NCI-H1930 (cell line): ENCODE data around the gene FUT8.
"Not testable (repeated sequence)": the region's sequence is repeated elsewhere in the genome, so short reads cannot be mapped to it uniquely, and the experiment has no call there.

Experiments used
- DNase-seq, 2 experiments: peaks; one replicate each; lab custom pipeline; 2025; lab: John Stamatoyannopoulos, UW

The FUT8 gene

GRCh38 chr14:65419593-65420252 is 7.2 kb downstream of the FUT8 start:
- DNase-seq: no peak

- DNase-seq: no peak
These were observed 8.9 kb downstream of the FUT8 start for GRCh38 chr14:65421201-65421981.

GRCh38 chr14:65422088-65422834 is 9.7 kb downstream of the FUT8 start:
- DNase-seq: no peak

DNA sequence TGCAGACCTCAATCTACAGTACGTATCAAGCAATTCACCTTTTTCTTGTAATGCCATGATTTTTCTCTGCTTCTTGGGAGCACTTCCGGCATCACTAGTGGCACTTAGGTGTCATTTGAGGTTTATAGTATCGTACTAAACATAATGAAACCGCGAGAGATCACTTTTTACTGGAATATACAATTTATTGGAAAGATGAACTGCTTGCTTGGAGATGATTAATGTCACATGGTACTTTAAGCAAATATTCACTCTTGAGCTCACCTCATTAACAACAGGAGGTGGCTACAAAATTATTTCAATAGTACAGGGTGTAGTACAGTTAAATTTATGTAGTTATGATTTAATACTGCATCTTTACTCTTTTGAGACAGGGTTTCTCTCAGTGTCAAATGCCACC is 11.5 kb downstream of the FUT8 start:
- no peak for DNase-seq

DNA sequence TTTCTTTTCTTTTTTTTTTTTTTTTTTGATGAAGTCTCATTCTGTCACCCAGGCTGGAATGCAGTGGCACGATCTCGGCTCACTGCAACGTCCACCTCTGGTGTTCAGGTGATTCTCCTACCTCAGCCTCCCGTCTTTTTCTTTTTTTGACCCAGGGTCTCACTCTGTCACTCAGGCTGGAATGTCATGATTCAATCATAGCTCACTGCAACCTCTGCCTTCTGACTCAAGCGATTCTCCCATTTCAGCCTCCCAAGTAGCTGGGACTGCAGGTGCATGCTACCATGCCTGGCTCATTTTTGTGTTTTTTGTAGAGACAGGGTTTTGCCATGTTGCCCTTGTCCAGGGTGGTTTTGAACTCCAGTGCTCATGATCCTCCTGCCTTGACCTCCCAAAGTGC is 12.0 kb downstream of the FUT8 start:
- no peak for DNase-seq

GRCh38 chr14:65425885-65426284 is 13.4 kb downstream of the FUT8 start:
- DNase-seq: no peak

GRCh38 chr14:65426902-65427301 is 14.4 kb downstream of the FUT8 start:
- not testable (repeated sequence) for DNase-seq

DNA sequence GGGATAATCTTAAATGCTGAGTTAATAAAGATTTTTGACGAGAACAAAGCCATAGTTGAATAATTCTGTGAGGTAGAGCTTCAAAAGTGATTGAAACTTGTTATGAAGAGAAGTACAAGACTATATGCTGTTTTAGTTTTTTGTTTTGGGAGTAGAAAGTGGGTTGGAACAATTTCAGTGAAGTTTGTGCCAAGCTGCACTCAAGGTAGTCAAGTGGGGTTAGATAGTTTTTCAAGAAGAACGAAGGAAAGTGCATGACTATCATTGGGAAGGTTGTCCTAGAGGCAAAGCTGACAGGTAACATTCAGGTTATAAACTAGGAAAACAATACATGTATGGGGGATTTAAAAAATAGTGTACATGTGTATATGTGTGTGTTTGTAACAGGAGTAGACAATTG is 16.2 kb downstream of the FUT8 start:
- DNase-seq: no peak

DNA sequence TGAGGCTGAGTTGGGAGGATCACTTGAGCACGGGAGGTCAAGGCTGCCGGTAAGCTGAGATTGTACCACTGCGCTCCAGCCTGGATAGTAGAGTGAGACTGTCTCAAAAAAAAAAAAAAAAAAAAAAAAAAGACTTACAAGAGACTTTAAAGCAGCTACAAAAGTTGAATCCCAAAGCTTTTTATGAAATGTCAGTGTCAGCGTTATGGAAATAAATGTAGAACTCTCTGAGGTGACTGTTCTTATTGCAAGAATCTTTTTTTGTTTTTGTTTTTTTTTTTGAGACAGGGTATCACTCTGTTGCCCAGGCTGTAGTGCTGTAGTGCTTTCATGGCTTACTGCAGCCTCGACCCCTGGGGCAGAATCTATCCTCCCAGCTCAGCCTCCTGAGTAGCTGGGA is 17.2 kb downstream of the FUT8 start:
- DNase-seq: no peak

- no peak for DNase-seq
These were observed 18.7 kb downstream of the FUT8 start for GRCh38 chr14:65431245-65431644.

DNA sequence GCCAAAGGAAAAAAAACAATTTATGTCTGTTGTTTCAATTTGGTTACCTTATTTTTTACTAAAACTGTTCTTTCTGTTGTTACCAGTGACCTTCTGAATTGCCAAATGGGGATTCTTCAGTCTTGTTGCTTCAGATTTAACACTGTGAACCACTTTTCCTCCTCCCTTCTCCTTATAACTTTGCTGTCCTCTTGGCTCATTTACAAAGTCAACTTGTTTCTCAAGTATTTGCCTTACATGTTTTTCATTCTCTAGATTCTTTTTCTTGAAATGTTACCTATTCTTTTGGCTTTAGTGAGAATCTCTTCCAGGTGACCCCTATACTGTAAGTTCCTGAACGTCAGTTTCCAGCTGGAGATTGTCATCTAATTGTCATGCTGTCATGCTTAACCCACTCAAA is 19.4 kb downstream of the FUT8 start:
- DNase-seq: no peak

DNA sequence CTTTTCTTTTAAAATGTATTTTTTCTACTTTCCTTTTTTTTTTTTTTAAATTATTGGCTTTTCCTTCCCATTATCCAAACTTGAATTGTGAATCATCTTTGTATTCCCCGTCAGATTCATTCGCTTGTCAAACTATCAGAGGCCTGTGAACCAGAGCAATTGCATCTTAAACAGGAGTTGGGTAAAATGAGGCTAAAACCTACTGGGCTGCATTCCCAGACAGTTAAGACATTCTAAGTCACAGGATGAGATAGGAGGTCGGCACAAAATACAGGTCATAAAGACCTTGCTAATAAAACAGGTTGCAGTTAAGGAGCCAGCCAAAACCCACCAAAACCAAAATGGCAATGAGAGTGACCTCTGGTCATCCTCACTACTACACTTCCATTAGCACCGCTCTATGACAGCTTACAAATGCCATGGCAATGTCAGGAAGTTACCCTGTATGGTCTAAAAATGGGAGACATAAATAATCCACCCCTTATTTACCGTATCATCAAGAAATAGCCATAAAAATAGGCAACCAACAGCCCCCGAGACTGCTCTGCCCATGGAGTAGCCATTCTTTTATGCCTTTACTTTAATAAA is 19.9 kb downstream of the FUT8 start:
- DNase-seq: no peak

GRCh38 chr14:65433157-65433556 is 20.6 kb downstream of the FUT8 start:
- no peak for DNase-seq

DNA sequence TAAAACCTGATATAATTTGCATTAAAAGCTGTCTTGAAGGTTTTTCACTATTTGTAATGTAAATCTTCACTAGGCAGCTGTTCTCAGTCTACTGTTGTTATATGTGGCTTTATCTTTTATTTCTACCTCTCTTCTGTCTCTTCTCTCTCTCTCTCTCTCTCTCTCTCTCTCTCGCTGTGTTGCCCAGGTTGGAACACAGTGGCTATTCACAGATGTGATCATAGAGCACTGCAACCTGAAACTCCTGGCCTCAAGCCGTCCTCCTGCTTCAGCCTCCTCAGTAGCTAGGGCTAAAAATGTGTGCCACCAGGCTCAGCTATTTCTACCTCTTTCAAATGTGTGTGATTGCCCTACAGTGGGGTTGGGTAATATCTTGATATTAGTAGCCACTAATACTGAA is 21.1 kb downstream of the FUT8 start:
- no peak for DNase-seq

DNA sequence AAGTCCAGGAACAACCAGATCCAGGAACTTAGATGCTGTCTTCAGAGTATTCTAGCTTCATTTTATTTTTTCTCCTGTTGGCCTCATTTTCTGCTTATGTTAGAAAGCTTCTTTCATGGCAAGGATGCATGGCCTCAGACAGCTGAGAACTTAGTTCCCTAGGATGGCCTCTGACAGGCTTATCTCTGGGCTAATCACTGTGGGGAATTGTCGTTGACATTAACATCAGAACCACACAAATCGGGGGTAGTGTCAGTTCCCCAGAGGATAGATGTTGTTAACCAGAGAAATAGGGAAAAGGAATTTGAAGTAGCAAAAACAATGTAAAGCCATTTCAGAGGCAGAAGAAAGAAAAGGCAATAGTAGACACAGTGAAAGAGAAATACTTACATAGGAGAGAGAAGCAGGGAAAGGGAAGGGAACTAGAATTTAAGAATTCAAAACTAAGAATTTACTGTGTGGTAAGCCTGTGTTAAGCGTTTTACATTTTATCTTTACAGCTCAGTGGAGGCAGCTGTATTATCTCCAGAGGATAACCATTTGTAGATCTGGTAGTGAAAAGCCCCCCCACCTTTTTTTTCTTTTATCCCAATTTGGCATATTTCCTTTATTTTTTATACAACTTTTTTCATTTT is 21.8 kb downstream of the FUT8 start:
- DNase-seq: no peak

DNA sequence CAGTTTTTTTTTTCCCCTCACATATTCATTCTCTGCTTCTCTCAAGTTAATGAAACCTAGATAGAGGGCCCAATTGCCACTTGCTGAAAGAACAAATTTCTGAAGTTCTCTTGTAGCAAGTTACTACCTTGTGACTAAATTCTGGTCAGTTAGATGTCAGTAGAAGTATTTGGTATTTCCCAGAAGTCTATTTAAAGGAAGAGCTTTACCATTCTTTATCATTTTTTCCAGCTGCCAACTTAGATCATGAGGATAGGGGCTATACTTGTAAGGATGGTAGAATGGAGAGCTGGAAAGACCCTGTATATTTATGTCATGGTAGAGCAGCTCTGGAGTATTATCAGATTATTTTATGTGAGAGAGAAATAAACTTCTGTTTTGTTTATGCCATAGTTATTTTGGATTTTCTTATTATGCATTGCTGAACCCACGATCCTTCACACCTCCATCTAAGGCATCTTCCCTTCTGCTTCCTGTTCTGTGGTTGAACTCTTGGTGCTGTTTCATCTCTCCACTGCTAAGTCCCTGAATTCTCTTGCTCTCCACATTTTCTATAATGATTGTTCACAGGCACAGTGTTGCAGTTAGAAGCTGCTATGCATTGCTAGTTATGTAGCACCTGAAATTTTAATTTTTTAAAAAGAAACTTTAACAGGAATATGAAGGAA is 25.9 kb downstream of the FUT8 start:
- DNase-seq: no peak

DNA sequence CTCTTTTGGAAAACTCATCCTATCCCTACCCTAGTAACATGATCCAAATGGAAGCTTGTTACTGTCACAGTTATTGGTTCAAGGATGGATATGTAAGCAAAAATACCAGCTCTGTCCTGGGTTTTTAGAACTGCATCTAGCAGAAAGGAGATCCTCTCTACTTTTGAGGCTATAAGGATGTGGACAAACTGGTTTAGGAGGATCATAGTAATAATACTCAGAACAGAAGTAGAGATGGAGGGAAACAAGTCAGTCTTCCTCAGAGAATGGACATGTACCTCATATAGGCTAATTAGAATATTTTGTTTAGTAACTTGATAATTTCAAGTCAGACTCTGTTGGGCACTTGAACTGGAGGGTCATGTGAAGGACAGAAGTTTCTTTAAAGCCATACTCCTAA is 26.6 kb downstream of the FUT8 start:
- DNase-seq: no peak

- DNase-seq: no peak
These were observed 27.7 kb downstream of the FUT8 start for GRCh38 chr14:65440230-65440629.

- no peak for DNase-seq
These were observed 31.7 kb downstream of the FUT8 start for GRCh38 chr14:65444230-65444629.

DNA sequence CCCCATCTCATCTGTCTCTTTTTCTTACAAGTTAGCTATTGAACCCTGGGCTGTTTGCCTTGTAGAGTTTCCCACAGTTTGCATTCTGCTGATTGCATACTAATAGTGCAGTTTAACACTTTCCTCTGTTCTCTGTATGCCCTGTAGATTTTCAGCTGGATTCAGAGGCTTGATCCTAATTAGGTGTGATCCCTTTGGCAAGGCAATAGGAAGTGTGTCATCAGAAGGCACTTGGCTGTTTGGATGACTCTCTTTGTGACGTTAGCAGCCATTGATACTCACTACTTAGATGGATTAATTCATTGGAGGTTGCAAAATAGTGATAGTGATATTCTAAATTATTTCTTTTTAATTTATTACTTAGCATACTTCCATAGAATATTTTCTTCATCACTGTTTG is 33.6 kb downstream of the FUT8 start:
- no peak for DNase-seq

DNA sequence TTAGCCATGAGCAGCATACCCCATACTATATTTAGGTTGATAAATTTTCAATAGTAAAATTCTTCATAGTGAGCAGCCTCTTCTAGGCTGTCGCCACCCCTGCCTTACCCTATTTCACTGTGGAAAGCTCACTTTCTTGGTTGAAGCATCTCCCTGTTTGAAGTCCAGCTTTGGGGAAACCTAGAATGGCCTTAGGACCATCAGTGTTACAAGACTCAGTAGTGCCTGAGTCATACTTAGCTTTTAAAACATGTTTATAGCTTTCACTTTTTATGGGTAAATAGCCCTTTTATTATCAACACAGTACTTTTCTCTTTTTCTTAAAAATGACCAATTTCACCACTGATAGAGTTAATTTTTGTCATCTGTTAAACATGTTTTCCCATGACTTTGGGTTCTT is 37.1 kb downstream of the FUT8 start:
- DNase-seq: no peak
